Measurements from ENCODE around the gene CIAO2A. TPM values are rescaled to one million over a fixed set of nuclear protein-coding genes. Genes with fewer than 3 reads are reported as not detected.

CIAO2A gene
- total RNA-seq, 4 donors from 2014 or later = 40.3 to 162 (median 55.5) TPM

DNA sequence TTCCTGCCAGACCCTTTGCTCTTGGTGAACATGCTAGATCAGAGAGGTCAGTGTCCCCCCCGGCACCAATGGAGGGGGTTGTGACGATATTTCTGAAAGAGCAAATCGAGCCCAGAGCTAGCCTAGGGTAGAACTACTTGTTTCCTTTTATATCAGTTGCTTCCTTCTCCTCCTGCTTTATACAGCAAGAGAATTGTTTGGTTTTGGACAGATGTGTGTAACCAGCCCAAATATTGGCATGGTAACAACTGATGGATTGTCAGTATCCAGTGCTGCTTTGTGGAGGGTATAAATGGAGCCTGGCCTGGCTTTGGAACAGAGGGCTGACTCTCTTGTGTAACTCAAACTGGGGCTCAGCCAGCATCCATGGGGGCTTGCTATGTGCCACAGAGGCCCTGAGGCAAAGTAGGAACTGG, 29.3 kb upstream of the CIAO2A start:
- TF ChIP-seq, protein P1, sequence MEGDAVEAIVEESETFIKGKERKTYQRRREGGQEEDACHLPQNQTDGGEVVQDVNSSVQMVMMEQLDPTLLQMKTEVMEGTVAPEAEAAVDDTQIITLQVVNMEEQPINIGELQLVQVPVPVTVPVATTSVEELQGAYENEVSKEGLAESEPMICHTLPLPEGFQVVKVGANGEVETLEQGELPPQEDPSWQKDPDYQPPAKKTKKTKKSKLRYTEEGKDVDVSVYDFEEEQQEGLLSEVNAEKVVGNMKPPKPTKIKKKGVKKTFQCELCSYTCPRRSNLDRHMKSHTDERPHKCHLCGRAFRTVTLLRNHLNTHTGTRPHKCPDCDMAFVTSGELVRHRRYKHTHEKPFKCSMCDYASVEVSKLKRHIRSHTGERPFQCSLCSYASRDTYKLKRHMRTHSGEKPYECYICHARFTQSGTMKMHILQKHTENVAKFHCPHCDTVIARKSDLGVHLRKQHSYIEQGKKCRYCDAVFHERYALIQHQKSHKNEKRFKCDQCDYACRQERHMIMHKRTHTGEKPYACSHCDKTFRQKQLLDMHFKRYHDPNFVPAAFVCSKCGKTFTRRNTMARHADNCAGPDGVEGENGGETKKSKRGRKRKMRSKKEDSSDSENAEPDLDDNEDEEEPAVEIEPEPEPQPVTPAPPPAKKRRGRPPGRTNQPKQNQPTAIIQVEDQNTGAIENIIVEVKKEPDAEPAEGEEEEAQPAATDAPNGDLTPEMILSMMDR (IDR thresholded peaks at IDR 0.05; ENCODE audit: low read depth) = no peak

DNA sequence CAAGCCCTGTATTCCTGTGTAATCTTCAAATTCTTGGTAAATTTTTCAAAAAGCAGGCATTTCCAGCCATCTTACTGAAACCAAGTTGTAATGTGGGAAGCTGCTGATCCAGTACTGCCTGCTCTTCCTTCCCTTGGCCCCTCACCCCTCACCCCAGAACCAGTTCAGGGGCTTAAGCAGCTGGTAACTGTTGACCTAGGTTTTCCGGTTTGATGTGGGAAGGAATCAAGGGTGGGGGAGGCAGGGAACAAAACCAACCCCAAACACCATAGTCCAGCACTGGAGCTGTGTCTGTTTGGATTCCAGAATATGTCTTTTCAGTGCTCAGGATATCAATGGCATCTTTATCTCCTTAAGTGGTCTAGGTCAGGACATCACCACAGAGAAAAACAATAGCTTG, 28.8 kb upstream of the CIAO2A start:
- TF ChIP-seq, protein P1 (IDR thresholded peaks at IDR 0.05; ENCODE audit: low read depth) = no peak

DNA sequence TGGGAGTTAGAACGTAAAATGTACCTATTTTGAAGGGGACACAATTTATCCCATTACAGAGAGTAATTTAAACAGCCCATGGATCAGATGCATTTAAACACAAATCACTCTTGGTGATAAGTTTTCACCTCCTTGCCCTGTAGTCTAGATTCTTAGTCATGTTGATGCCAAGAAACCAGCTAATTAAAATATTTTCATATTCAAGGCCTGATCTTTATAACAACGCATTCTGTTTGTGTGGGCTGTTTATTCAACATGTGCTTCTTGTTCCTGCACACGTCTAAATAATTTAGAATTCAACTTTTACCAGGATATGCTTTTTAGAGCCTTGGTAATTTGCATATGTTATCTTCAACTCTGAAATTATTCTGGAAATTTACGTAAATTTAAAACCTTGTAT, 28.0 kb upstream of the CIAO2A start:
- TF ChIP-seq, protein P1 (IDR thresholded peaks at IDR 0.05; ENCODE audit: low read depth) = no peak

DNA sequence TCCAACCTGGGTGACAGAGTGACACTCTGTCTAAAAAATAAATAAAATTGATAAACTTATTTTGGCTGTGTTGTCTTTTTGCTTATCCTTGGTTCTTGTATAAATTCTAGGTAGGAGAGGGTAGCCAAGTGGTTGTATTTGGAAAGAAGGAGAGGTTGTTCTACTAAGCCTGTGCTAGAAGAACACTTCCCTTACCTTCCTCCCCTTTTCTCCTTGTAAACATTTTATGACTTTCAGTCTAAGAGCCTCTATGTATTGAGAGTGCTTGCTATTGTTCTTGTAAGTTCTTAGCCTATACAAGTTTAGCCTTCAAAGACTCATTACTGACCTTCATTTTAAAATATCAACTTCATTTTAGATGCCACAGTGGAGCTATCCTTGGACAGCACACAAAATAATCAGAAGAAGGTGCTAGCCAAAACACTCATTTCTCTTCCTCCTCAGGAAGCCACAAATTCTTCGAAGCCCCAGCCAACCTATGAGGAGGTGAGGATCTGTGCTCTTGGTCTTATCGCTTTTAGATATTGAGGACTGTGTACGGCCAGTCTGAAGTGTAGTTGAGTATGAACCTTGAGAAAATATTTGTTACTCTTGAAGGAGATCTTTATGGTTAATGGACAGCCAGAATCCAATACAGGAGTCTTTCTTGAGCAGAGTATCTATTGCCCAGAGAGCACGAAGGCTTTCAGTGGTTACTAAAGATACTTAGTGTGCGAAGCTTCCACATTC, 24.3 kb upstream of the CIAO2A start:
- TF ChIP-seq, protein P1 (IDR thresholded peaks at IDR 0.05; ENCODE audit: low read depth) = no peak

DNA sequence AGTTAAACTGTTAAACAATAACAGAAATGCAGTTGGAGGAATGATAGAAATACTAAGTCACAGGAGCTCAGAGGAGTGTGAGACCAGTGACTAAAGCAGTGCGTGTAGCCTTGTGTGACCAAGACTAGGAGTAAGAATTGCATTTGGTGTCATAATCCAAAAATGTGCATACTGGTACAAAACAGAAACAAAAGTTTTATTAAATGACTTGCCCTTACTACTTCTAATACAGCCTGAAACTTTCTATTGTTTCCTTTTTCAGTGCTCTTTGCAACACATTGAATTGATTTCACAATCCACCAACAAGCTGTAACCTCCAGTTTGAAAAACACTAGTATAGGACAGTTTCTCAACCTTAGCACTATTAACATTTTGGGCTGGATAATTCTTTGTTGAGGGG, 19.3 kb upstream of the CIAO2A start:
- TF ChIP-seq, protein P1 (IDR thresholded peaks at IDR 0.05; ENCODE audit: low read depth) = no peak

DNA sequence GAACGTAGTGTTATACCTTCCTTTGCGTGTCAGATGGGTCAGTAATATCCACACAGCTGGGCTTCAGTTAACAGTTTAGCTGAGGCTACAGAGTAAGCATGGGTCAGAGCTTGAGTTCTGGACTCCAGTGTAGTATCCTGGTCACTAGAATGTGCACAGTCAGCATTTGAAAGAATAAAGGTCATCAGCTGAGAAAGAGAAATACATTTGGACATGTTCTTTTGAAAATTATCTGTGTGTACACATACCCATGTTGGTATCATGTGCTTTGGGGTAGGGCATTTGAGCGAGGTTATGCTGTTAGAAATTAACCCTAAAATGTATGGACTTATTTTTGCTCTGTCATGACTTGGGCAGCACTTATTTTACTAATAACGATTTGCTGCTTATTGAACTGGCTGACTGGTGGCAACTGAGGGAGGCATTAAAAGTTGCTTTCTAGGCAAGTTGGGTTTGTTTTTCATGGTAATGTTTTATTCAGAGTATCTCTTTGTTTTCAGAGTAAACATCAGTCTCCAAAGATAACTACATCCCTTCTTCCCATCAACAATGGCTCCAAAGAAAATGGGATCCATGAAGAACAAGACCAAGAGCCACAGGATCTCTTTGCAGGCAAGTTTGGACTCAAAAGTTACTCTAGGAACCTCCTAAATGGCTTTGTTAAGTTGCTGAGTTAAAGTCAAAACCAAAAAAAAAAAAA, 18.6 kb upstream of the CIAO2A start:
- TF ChIP-seq, protein P1 (IDR thresholded peaks at IDR 0.05; ENCODE audit: low read depth) = no peak

DNA sequence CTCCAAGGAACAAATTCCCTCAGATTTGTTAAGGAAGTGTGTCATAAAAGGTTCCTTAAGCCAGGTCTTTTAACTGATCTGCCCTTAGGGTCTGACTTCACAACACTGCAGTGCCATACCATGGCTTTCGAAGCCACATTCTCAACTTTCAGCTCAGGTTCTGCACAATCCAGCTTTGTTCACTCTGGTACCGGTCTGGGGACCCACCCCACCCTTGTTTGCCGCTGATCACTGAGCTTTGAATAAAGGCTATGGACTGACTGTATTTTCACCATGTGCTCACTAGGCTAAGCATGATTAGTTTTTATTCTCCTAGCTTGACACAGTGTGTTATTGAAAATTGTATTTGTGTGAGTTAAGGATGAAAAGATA, 18.0 kb upstream of the CIAO2A start:
- TF ChIP-seq, protein P1 (IDR thresholded peaks at IDR 0.05; ENCODE audit: low read depth) = no peak

All from subcutaneous adipose tissue (tissue), 4 donors.